ENCODE results near the gene CCDC138. TPM values are rescaled to one million over a fixed set of nuclear protein-coding genes. Genes with fewer than 3 reads are reported as not detected.

Gene CCDC138
- total and polyA plus RNA-seq, 4 donors = 1.8 to 18.3 (median 5.4) TPM

DNA sequence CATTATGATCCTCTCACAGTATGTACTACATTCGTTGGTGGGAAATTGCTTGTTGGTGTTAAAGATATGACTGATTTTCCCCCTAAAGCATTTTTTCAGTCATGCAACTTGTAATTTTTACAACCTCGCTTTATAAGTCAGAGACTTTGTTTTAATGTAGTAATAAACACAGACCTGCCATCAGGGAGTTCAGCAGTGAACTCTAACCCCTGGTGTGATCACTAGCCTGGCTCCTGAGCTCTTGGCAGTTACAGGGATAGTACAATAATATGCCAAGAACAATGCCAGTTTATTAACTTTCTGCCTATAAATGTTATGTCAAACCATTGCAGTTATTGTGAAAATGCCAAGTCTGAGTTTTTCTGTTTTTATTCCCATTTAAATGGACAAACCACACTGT is 108.6 kb downstream of the CCDC138 start:
- TF ChIP-seq, protein P1, sequence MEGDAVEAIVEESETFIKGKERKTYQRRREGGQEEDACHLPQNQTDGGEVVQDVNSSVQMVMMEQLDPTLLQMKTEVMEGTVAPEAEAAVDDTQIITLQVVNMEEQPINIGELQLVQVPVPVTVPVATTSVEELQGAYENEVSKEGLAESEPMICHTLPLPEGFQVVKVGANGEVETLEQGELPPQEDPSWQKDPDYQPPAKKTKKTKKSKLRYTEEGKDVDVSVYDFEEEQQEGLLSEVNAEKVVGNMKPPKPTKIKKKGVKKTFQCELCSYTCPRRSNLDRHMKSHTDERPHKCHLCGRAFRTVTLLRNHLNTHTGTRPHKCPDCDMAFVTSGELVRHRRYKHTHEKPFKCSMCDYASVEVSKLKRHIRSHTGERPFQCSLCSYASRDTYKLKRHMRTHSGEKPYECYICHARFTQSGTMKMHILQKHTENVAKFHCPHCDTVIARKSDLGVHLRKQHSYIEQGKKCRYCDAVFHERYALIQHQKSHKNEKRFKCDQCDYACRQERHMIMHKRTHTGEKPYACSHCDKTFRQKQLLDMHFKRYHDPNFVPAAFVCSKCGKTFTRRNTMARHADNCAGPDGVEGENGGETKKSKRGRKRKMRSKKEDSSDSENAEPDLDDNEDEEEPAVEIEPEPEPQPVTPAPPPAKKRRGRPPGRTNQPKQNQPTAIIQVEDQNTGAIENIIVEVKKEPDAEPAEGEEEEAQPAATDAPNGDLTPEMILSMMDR (IDR thresholded peaks at IDR 0.05; ENCODE audit: control extremely low read depth, extremely low read depth) = no peak
- no peak overlapping the region for H3K4me3 ChIP-seq
- no peaks in the 10 kb centered on the region for H3K27me3 ChIP-seq (ENCODE audit: control insufficient read depth in 3 of 3, insufficient read depth in 3 of 3, low read length in 2 of 3)
- H3K36me3 ChIP-seq (ENCODE audit: control insufficient read depth in 4 of 4, insufficient read depth in 4 of 4, low read length in 4 of 4) = peaks cover 0 to 17% (median 0%) of the 10 kb centered on the region in 4 donors
- H3K9me3 ChIP-seq (ENCODE audit: control insufficient read depth in 4 of 4, insufficient read depth in 3 of 4, low read length in 3 of 4) = peaks cover under 1 to 8% (median 4%) of the 10 kb centered on the region in 4 donors
- ATAC-seq (ENCODE audit: insufficient read depth, low FRiP score) (no peak), DNase-seq (no peak)
- 86 to 90% methylated on average over 2 of the region's 2 CpGs for WGBS, 2 donors
- no peak overlapping the region for H3K27ac ChIP-seq (ENCODE audit: low read depth in 1 of 2, low read length in 1 of 2)
- no peaks in the 10 kb centered on the region for H3K4me1 ChIP-seq (ENCODE audit: control insufficient read depth in 5 of 5, insufficient read depth in 5 of 5, low read length in 5 of 5)
- no peak overlapping the region for H3K9ac ChIP-seq (ENCODE audit: insufficient read depth in 1 of 2, low read length in 2 of 2)

DNA sequence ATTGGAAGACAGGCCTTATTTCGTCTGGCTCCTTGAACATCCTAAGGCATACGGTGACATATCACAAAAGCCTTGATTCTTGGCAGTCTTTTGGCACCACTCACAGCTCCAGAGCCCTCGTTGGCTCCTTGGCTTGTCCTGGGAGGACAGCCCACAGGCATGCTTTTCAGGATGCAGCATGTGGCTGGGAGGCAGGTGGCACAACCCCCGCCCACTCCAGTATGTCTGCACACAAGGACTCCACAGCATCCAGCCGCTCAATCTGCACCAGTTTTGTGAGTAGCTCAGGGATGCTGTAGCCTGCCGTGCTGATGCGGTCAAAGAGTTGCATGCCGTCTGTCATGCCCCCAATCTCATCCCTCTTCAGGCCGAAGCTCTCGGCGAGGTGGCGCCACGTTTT is 110.2 kb downstream of the CCDC138 start:
- WGBS, 2 donors = 92 to 94% methylated on average over 13 of the region's 13 CpGs
- H3K27me3 ChIP-seq (ENCODE audit: control insufficient read depth in 3 of 3, insufficient read depth in 3 of 3, low read length in 2 of 3) = no peaks in the 10 kb centered on the region
- H3K9me3 ChIP-seq (ENCODE audit: control insufficient read depth in 4 of 4, insufficient read depth in 3 of 4, low read length in 3 of 4) = no peaks in the 10 kb centered on the region
- DNase-seq (no peak), ATAC-seq (ENCODE audit: insufficient read depth, low FRiP score) (no peak)
- peaks cover 0 to 9% (median 0%) of the 10 kb centered on the region in 4 donors for H3K36me3 ChIP-seq (ENCODE audit: control insufficient read depth in 4 of 4, insufficient read depth in 4 of 4, low read length in 4 of 4)
- no peak overlapping the region for H3K27ac ChIP-seq (ENCODE audit: low read depth in 1 of 2, low read length in 1 of 2)
- no peak overlapping the region for H3K9ac ChIP-seq (ENCODE audit: insufficient read depth in 1 of 2, low read length in 2 of 2)
- TF ChIP-seq, protein P1 (IDR thresholded peaks at IDR 0.05; ENCODE audit: control extremely low read depth, extremely low read depth) = no peak
- H3K4me1 ChIP-seq (ENCODE audit: control insufficient read depth in 5 of 5, insufficient read depth in 5 of 5, low read length in 5 of 5) = no peaks in the 10 kb centered on the region
- no peak overlapping the region for H3K4me3 ChIP-seq

DNA sequence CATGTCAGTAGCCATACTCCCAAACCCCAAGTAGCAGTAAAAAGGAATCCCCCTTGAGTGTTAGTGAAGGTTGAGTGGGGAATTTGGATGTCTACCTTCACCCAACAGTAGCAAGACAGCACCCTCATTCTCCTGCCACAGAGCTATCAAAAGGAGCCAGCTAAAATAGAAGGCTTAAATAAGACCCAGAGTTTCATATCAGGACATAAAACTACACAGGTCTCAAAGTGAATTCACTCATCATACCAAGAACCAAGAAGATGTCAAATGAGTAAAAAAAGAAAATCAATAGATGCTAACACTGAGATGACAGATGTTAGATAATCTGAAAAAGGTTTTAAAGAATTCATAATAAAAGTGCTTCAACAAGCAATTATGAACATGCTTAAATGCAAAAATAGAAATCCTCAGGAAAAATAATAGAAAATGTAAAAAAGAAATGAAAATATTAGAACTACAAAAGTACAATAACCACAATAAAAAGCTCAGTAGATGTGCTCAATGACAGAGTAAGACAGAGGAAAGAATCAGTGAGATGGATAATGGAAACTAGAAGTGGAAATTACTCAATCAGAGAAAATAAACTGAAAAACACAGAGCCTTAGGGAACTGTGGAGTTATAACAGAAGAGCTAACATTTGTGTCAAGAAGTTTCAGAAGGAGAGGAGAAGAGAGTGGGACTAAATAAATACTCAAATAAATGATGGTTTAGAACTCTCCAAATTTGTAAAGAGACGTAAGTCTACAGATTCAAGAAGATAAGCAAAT is 111.9 kb downstream of the CCDC138 start:
- TF ChIP-seq, protein P1 (IDR thresholded peaks at IDR 0.05; ENCODE audit: control extremely low read depth, extremely low read depth) = no peak
- 84 to 90% methylated on average over 1 of the region's 1 CpG for WGBS, 2 donors
- no peak for ATAC-seq (ENCODE audit: insufficient read depth, low FRiP score)
- Histone ChIP-seq H3K27ac (ENCODE audit: low read depth in 1 of 2, low read length in 1 of 2) (no peak overlapping the region), H3K4me3 (no peak overlapping the region), H3K4me1 (ENCODE audit: control insufficient read depth in 5 of 5, insufficient read depth in 5 of 5, low read length in 5 of 5) (no peaks in the 10 kb centered on the region), H3K27me3 (ENCODE audit: control insufficient read depth in 3 of 3, insufficient read depth in 3 of 3, low read length in 2 of 3) (no peaks in the 10 kb centered on the region), H3K9ac (ENCODE audit: insufficient read depth in 1 of 2, low read length in 2 of 2) (no peak overlapping the region), H3K9me3 (ENCODE audit: control insufficient read depth in 4 of 4, insufficient read depth in 3 of 4, low read length in 3 of 4) (no peaks in the 10 kb centered on the region), H3K36me3 (ENCODE audit: control insufficient read depth in 4 of 4, insufficient read depth in 4 of 4, low read length in 4 of 4) (peaks cover 0 to 8% (median 0%) of the 10 kb centered on the region in 4 donors)
- no peak for DNase-seq
